Measurements from ENCODE around the gene MSX2.
A peak's percentile ranks its signal among the peaks of the same experiment; 100 is the strongest.
"Not testable (repeated sequence)": the region's sequence is repeated elsewhere in the genome, so short reads cannot be mapped to it uniquely, and the experiment has no call there.

Gene MSX2

DNA sequence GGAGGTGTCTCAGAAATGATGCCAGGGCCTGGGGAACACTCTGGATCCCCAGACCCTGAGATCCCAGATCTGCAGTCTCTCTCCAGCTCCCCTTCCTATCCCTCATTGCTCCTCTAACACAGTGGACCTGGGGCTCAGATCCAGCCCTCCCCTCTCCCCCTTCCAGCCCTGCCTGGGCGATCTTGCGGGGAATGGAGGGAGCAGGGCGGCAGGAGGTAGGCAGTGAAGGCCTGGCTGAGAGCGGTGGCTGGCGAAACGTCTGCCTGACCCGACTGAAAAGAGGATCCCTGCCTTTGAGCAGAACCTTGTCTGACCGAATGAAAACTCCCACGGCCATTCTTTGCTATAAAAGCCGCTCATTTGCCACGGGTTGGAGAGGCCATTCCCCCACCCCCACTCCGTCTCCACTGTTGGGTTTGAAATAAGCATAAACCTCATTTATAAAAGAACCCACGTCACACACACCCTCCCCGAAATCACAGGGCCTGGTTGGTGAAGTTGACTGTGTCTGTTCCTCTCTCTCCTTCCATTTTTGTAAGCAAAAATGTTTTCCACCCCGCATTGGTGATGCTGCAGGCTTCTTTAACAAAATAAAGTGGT, 8.8 kb downstream of the MSX2 start:
- no peak for DNase-seq (ENCODE audit: low read depth)

DNA sequence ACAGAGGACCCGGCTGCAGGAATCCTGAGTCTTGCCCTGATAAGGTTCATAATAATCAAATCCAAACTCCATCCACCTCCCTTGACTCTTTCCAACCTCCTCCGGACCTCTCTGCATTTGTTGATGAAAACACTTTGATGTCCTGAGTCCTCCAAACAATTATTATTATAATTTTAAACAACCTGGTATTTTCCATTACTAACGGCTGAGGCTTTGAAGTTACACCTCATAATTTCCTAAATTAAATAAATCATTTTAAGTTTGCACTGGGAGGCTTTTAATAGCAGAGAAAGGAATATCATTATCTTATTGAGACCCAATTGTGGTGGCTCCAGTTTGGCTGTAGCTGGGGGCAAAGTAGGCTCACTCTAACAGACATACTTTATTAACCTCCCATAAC, 9.5 kb downstream of the MSX2 start:
- DNase-seq (ENCODE audit: low read depth): no peak

DNA sequence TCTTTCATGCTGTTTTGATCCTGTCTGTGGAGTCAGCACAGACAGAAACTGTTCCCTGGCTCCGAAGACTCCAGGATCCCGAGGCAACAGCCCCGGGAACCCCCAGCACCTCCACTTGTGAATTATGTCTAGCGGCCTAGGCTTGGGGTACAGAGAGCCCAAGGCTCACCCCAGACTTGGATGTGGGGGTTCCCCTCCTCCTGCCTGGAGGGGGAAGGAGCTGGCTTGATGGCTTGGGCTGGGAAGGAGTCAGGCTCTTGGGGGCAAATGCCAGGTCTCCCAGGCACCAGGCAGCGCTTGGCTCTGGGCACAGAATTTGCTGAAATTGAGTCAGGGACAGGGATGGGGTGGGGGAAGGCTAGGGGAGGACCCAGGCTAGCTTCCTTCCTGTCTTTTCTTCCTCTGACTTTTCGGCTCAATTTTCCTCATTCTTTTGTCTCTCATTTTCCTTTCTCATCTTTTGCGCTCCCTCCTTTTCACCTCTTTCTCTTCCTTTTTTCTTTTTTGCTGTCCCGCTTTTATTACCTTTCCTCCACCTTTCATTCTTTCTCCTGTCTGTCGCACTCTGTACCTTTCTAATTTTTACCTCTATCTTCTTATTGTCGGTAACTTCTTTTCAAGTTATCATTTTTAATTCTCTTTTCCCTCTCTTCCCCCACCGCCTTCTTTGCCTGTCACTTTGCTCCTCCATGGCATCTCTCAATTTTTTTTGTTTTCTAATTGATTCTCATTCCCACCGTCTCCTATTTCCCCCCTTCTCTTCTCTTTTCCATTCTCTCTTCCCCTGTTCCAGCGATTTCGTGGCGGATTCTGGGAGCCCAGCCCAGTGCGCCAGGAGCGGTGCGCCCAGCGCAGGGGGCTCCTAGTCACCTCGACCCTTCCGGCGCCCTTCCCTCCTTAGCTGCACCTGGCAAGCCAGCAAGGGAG, 10.5 kb downstream of the MSX2 start:
- DNase-seq (ENCODE audit: low read depth): no peak

DNA sequence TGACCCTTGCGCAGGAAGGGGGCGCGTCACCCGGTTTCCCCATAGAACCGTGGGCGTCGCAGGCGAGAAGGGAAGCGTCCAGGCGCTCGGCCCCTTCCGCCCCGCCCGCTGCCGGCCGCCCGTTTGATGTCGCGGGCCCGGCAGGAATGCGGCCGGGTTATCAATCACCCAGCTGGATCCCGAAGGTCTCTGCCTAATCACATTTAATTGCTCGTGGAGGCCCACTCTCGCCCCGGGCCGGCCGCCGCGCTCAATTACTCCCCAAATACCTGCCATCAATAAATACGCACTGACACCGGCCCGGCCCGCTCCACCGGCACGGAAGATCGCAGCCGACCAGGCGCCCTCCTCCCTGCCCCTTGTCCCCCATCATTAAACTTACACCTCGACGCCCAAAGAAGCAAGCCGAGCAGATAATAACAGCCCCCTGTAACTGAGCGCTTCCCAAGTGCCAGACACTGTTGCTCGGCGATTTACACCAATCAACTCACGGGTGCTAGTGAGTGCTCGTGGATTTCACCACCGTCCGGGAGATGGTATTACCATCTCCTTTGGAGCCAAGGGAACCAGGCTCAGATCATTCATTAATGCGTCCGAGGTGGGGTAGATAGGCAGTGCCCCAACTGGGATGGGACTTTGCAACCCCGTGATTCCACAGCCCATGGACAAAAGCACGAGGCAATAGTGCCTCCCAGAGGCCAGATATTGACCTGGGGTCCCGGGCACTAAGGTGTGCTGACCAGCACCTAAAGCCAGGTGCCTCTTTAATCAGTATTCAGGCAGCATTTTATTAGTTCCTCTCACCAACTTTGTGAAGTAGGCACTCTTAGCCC, 11.3 kb downstream of the MSX2 start:
- peak; percentile 4 for DNase-seq (ENCODE audit: low read depth)

GRCh38 chr5:174736331-174736721, 11.9 kb downstream of the MSX2 start:
- DNase-seq (ENCODE audit: low read depth): peak; percentile 70

GRCh38 chr5:174736777-174737176, 12.4 kb downstream of the MSX2 start:
- DNase-seq (ENCODE audit: low read depth): no peak

- peak; percentile 8 for DNase-seq (ENCODE audit: low read depth)
Observed at GRCh38 chr5:174737330-174737729, 12.9 kb downstream of the MSX2 start.

- no peak for DNase-seq (ENCODE audit: low read depth)
Observed at GRCh38 chr5:174741352-174741751, 17.0 kb downstream of the MSX2 start.

GRCh38 chr5:174744896-174745295, 20.5 kb downstream of the MSX2 start:
- DNase-seq (ENCODE audit: low read depth): no peak

- DNase-seq (ENCODE audit: low read depth): no peak
Observed at GRCh38 chr5:174745590-174746103, 21.3 kb downstream of the MSX2 start.

GRCh38 chr5:174750711-174751110, 26.3 kb downstream of the MSX2 start:
- DNase-seq (ENCODE audit: low read depth): peak; percentile 13

GRCh38 chr5:174751154-174752000, 27.0 kb downstream of the MSX2 start:
- DNase-seq (ENCODE audit: low read depth): no peak

- DNase-seq (ENCODE audit: low read depth): no peak
Observed at GRCh38 chr5:174752121-174752520, 27.7 kb downstream of the MSX2 start.

GRCh38 chr5:174755106-174755505, 30.7 kb downstream of the MSX2 start:
- no peak for DNase-seq (ENCODE audit: low read depth)

- no peak for DNase-seq (ENCODE audit: low read depth)
Observed at GRCh38 chr5:174759091-174759490, 34.7 kb downstream of the MSX2 start.

DNA sequence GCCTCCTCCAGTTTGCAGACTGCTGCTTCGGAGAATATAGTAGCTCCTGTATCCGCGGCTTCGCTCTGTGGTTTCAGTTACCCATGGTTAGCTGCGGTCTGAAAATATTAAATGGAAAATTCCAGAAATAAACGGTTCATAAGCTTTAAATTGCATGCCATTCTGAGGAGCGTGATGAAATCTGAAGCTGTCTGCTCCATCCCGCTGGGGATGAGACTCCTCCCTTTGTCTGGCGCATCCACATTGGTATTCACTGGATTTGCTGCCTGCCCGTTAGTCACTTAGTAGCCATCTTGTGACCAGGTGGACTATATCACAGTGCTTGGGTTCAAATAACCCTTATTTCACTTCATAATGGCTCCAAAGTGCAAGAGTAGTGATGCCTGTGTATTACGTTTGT, 36.3 kb downstream of the MSX2 start:
- DNase-seq (ENCODE audit: low read depth): no peak

GRCh38 chr5:174761341-174761740, 37.0 kb downstream of the MSX2 start:
- DNase-seq (ENCODE audit: low read depth): not testable (repeated sequence)

DNA sequence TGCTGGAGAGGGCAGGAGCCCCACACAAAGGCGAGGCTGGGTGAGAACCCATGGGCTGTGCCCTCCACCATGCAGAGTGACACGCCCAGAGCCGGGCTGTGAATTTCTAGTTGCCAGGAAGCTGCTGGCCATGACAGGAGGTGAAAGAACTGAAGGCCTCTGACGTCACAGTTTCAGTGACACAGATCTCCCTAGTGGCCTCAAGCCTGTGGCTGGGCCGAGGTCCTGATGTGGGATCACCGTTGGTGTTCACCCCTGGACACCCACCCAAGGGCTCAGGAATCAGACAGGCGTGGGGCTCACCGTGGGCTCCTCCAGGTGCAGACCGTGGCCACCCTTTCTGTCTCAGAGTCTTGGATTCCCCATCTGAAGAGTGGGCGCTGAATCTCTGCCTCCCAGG, 39.9 kb downstream of the MSX2 start:
- no peak for DNase-seq (ENCODE audit: low read depth)

DNA sequence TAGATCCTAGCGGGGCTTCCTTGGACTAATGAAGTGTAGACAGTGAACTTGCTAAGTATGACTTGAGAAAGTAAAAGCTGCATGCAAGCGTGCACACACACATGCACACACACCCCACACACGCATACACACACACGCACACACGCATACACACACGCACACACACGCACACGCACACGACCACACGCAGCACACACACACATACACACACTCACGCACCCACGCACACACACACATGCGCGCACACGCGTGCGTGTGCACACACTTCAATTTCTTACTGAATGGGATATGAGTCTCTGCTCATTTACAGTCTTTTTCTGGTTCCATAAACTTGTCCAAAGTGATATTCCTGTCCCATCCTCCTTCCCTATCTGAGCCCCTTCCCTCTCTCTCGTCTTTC, 41.2 kb downstream of the MSX2 start:
- no peak for DNase-seq (ENCODE audit: low read depth)

DNA sequence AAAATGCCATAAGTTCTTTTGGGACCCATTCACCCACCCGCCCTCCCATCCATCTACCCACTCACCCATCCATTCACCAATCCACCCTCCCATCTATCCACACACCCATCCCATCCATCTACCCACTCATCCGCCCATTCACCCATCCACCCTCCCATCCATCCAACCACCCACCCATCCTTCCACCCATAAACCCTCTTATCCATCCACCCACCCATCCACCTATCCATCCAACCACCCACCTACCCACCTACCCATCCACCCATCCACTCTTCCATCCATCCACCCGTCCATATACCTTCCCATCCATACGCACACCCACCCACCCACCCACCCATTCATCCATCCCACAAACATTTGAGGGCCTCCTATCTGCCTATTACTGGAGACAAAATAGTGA, 43.3 kb downstream of the MSX2 start:
- DNase-seq (ENCODE audit: low read depth): no peak

GRCh38 chr5:174769005-174769404, 44.6 kb downstream of the MSX2 start:
- no peak for DNase-seq (ENCODE audit: low read depth)

- DNase-seq (ENCODE audit: low read depth): no peak
Observed at GRCh38 chr5:174773371-174773770, 49.0 kb downstream of the MSX2 start.

Measured in amniotic epithelial cell (primary cell).